Peyer's patch (tissue), 4 donors: ENCODE measurements around the gene MIF4GD. TPM values are rescaled to one million over a fixed set of nuclear protein-coding genes. Genes with fewer than 3 reads are reported as not detected.

Experiments
- DNase-seq, 3 donors: peaks; one replicate each; pipeline ENCODE4 v3.0.0-alpha.2; 2017 to 2019
- H3K27ac ChIP-seq, 4 donors: fragments of 200-600 bp; sonication (generic); one replicate each; pipeline ENCODE4 v1.5.1; 2016 to 2019
- H3K27me3 ChIP-seq, 2 donors: fragments of 200-600 bp; sonication (generic); one replicate each; pipeline ENCODE4 v1.5.1; 2019
- H3K36me3 ChIP-seq, 3 donors: fragments of 200-600 bp; sonication (generic); one replicate each; pipeline ENCODE4 v1.5.1; 2016 to 2019
- H3K4me1 ChIP-seq, 4 donors: fragments of 200-600 bp; sonication (generic); one replicate each; pipeline ENCODE4 v1.5.1; 2016 to 2019
- H3K4me3 ChIP-seq, 4 donors: fragments of 200-600 bp; sonication (generic); 1 replicate in 3 of 4; 2 replicates in 1 of 4; pipeline ENCODE4 v1.5.1; 2016 to 2019; ENCODE audit warnings: mild to moderate bottlenecking in 1 of 4
- H3K9me3 ChIP-seq, 4 donors: fragments of 200-600 bp; sonication (generic); one replicate each; pipeline ENCODE4 v1.5.1; 2016 to 2019; ENCODE audit warnings: mild to moderate bottlenecking in 1 of 4
- POLR2A ChIP-seq, 2 donors: fragments of 450-650 bp; IDR thresholded peaks; one replicate each; pipeline ENCODE4 v1.5.1; 2017; ENCODE audit warnings: antibody characterized with exemption in 2 of 2, mild to moderate bottlenecking in 2 of 2, moderate library complexity in 2 of 2
- total RNA-seq, 4 donors: library from RNA; depleted of rRNA; stranded (reverse); fragments of >200 nt; gene quantifications; one replicate each; pipeline ENCODE4 v1.1.0, GENCODE V29; 2016
- TF ChIP-seq, protein P1 (sequence below), 6 experiments: fragments of 450-650 bp in 4 of 6; fragments of 200-600 bp in 2 of 6; sonication (generic) in 1 of 6; IDR thresholded peaks; one replicate each; pipeline ENCODE4 v1.5.1; 2017 to 2019; ENCODE audit warnings: antibody characterized with exemption in 6 of 6, mild to moderate bottlenecking in 3 of 6, moderate library complexity in 1 of 6

The MIF4GD gene
- total RNA-seq, 4 donors from 2014 or later = 14.5 to 35.5 (median 18.9) TPM

DNA sequence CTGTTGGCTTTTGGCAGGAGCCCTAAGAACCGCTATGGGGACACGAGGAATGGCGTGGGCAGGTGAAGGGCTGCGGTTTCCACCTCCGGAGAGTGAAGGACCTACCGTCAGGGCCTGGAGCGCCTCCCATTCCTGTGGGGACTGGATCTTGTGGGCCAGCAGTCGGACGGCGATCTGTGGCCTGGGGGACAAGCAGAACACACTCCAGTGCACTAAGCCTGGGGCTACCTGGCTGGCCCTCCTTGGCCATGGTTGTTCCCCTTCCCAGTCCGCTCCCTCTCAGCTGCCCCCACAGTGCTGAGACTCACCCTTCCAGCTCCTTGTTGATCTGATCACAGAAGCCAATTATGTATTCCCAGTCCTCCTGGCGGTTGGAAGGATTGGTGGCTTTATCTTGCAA is 24.6 kb downstream of the MIF4GD start:
- Histone ChIP-seq H3K4me3 (no peak overlapping the region), H3K9me3 (no peaks in the 10 kb centered on the region), H3K27ac (peak overlapping the region in 1 of 4 donors; percentile 81), H3K36me3 (peaks cover 0 to 61% (median 0%) of the 10 kb centered on the region in 3 donors), H3K4me1 (peaks cover 0 to 31% (median 13%) of the 10 kb centered on the region in 4 donors), H3K27me3 (no peaks in the 10 kb centered on the region)
- TF ChIP-seq POLR2A (IDR thresholded peaks at IDR 0.05) = no peak
- TF ChIP-seq, protein P1, sequence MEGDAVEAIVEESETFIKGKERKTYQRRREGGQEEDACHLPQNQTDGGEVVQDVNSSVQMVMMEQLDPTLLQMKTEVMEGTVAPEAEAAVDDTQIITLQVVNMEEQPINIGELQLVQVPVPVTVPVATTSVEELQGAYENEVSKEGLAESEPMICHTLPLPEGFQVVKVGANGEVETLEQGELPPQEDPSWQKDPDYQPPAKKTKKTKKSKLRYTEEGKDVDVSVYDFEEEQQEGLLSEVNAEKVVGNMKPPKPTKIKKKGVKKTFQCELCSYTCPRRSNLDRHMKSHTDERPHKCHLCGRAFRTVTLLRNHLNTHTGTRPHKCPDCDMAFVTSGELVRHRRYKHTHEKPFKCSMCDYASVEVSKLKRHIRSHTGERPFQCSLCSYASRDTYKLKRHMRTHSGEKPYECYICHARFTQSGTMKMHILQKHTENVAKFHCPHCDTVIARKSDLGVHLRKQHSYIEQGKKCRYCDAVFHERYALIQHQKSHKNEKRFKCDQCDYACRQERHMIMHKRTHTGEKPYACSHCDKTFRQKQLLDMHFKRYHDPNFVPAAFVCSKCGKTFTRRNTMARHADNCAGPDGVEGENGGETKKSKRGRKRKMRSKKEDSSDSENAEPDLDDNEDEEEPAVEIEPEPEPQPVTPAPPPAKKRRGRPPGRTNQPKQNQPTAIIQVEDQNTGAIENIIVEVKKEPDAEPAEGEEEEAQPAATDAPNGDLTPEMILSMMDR (IDR thresholded peaks at IDR 0.05) = no peak
- no peak for DNase-seq

- peaks cover 0 to 29% (median 12%) of the 10 kb centered on the region in 4 donors for H3K4me1 ChIP-seq
- TF ChIP-seq, protein P1 (IDR thresholded peaks at IDR 0.05) = no peak
- TF ChIP-seq POLR2A (IDR thresholded peaks at IDR 0.05) = no peak
- H3K9me3 ChIP-seq = no peaks in the 10 kb centered on the region
- no peaks in the 10 kb centered on the region for H3K27me3 ChIP-seq
- peak overlapping the region in 2 of 4 donors; percentile 73 to 81 for H3K27ac ChIP-seq
- H3K4me3 ChIP-seq = no peak overlapping the region
- H3K36me3 ChIP-seq = peaks cover 0 to 75% (median 0%) of the 10 kb centered on the region in 3 donors
- DNase-seq = no peak
These were observed 26.0 kb downstream of the MIF4GD start for GRCh38 chr17:75245011-75245410.

GRCh38 chr17:75244133-75244866 is 26.7 kb downstream of the MIF4GD start:
- H3K4me1 ChIP-seq = peaks cover 0 to 29% (median 12%) of the 10 kb centered on the region in 4 donors
- peaks cover 0 to 82% (median 0%) of the 10 kb centered on the region in 3 donors for H3K36me3 ChIP-seq
- H3K4me3 ChIP-seq = no peak overlapping the region
- H3K27me3 ChIP-seq = no peaks in the 10 kb centered on the region
- H3K27ac ChIP-seq = peak overlapping the region in 2 of 4 donors; percentile 73 to 81
- H3K9me3 ChIP-seq = no peaks in the 10 kb centered on the region
- peak in 2 of 3 donors; percentile 81 to 87 for DNase-seq
- no peak for TF ChIP-seq POLR2A (IDR thresholded peaks at IDR 0.05)
- TF ChIP-seq, protein P1 (IDR thresholded peaks at IDR 0.05) = no peak

GRCh38 chr17:75242461-75243042 is 28.5 kb downstream of the MIF4GD start:
- TF ChIP-seq POLR2A (IDR thresholded peaks at IDR 0.05) = no peak
- TF ChIP-seq, protein P1 (IDR thresholded peaks at IDR 0.05) = no peak
- Histone ChIP-seq H3K4me3 (no peak overlapping the region), H3K27ac (peak overlapping the region in 3 of 4 donors; percentile 52 to 81 (median 79)), H3K27me3 (no peaks in the 10 kb centered on the region), H3K9me3 (no peaks in the 10 kb centered on the region), H3K4me1 (peaks cover 0 to 29% (median 17%) of the 10 kb centered on the region in 4 donors), H3K36me3 (peaks cover 0 to 94% (median 0%) of the 10 kb centered on the region in 3 donors)
- peak in 2 of 3 donors; percentile 83 to 87 for DNase-seq

- H3K36me3 ChIP-seq = peaks cover 0 to 96% (median 0%) of the 10 kb centered on the region in 3 donors
- TF ChIP-seq POLR2A (IDR thresholded peaks at IDR 0.05) = no peak
- no peak overlapping the region for H3K4me3 ChIP-seq
- H3K9me3 ChIP-seq = no peaks in the 10 kb centered on the region
- peak overlapping the region in 3 of 4 donors; percentile 52 to 81 (median 79) for H3K27ac ChIP-seq
- peaks cover 0 to 29% (median 17%) of the 10 kb centered on the region in 4 donors for H3K4me1 ChIP-seq
- no peak for DNase-seq
- H3K27me3 ChIP-seq = no peaks in the 10 kb centered on the region
These were observed 29.0 kb downstream of the MIF4GD start for GRCh38 chr17:75241996-75242460.

- TF ChIP-seq POLR2A (IDR thresholded peaks at IDR 0.05) = no peak
- TF ChIP-seq, protein P1 (IDR thresholded peaks at IDR 0.05) = no peak
- no peaks in the 10 kb centered on the region for H3K9me3 ChIP-seq
- peaks cover 0 to 29% (median 17%) of the 10 kb centered on the region in 4 donors for H3K4me1 ChIP-seq
- H3K27me3 ChIP-seq = no peaks in the 10 kb centered on the region
- peaks cover 0 to 99% (median 0%) of the 10 kb centered on the region in 3 donors for H3K36me3 ChIP-seq
- DNase-seq = no peak
- H3K27ac ChIP-seq = peak overlapping the region in 3 of 4 donors; percentile 52 to 81 (median 79)
- no peak overlapping the region for H3K4me3 ChIP-seq
These were observed 29.5 kb downstream of the MIF4GD start for GRCh38 chr17:75241502-75241901.
